Stomach (tissue), 4 donors: ENCODE data around the gene PNCK.

ENCODE experiments used
- CTCF ChIP-seq, 7 experiments: fragments of 450-650 bp in 4 of 7; fragments of 200-600 bp in 3 of 7; sonication (generic) in 3 of 7; IDR thresholded peaks; one replicate each; pipeline ENCODE4 v1.5.1; 2016 to 2019; ENCODE audit warnings: antibody characterized with exemption in 7 of 7, control low read depth in 2 of 7, mild to moderate bottlenecking in 1 of 7
- POLR2A ChIP-seq, 4 donors: fragments of 450-650 bp; IDR thresholded peaks; one replicate each; pipeline ENCODE4 v1.6.1; 2016; ENCODE audit warnings: antibody characterized with exemption in 4 of 4, control low read depth in 2 of 4, mild to moderate bottlenecking in 1 of 4, moderate library complexity in 1 of 4
- POLR2AphosphoS5 ChIP-seq, 3 donors: sonication (generic); formaldehyde crosslinking; IDR thresholded peaks; one replicate each; pipeline ENCODE4 v1.6.1; 2016; ENCODE audit warnings: antibody characterized with exemption in 3 of 3

DNA sequence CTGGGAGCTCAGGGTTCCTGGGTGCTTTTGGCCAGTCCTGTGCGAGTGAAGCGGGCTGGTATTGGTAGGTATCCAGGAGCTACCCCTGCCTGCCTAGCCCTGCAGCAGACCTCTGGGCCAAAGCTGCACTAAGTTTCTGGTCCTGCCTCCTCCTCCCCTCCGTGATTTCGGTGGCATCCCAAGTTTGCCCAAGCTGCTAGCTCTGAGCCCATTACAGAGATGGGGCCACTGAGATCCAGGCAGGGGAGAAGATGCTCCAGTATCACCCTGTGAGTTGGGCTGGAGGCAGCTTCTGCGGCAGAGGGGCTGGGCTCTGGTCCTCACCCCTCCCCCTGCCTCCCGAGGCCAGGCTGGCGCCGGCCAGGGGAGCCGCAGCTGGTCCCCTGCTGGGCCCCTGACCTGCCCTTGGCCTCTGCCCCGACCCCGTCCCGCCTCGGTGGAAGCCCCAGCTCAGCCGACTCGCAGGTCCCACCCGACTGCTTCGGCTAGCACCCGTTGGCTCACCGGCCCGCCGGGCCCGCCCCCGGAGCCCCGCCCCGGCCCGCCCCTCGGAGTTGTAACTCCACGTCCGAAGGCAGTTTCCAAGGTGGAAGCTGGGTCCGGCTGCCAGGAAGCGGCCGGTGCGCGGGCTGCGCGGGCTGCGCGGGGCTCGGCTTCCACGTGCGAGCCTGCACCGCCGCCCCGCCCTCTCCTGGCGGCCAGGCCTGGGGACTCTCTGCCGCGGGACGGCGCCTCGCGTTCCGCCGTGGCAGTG lies 26.8 kb downstream of the PNCK start, which contains the start of gene DUSP9:
- TF ChIP-seq CTCF (IDR thresholded peaks at IDR 0.05) (no peak), POLR2A (IDR thresholded peaks at IDR 0.05) (no peak), POLR2AphosphoS5 (IDR thresholded peaks at IDR 0.05) (no peak)
